Right renal pelvis (tissue), 4 donors: ENCODE data around the gene MYH14. TPM values are rescaled to one million over a fixed set of nuclear protein-coding genes. Genes with fewer than 3 reads are reported as not detected.

Experiments
- DNase-seq, 4 donors: peaks; one replicate each; pipeline ENCODE4 v3.0.0-alpha.2; 2013; ENCODE audit warnings: low read depth in 4 of 4, low spot score in 3 of 4, missing footprints in 1 of 4
- polyA plus RNA-seq, 4 donors: library from polyadenylated mRNA; unstranded; fragments of 120-200 nt; gene quantifications; one replicate each; pipeline ENCODE4 v1.2.1, GENCODE V29; 2013; ENCODE audit not compliant: insufficient read length in 4 of 4

Gene MYH14
- polyA plus RNA-seq, 4 donors: 20.2 to 31.6 (median 21.9) TPM

- DNase-seq: no peak
These were observed 48.9 kb downstream of the MYH14 start for GRCh38 chr19:50252111-50252886.

- DNase-seq: no peak
These were observed 49.5 kb downstream of the MYH14 start for GRCh38 chr19:50252887-50253268.

GRCh38 chr19:50255115-50255514 is 51.7 kb downstream of the MYH14 start:
- DNase-seq: no peak

GRCh38 chr19:50257141-50257540 is 53.7 kb downstream of the MYH14 start:
- DNase-seq: no peak

GRCh38 chr19:50258918-50259372 is 55.5 kb downstream of the MYH14 start:
- no peak for DNase-seq

GRCh38 chr19:50261446-50261970 is 58.1 kb downstream of the MYH14 start:
- no peak for DNase-seq

- no peak for DNase-seq
These were observed 59.8 kb downstream of the MYH14 start for GRCh38 chr19:50263176-50263575.

- DNase-seq: no peak
These were observed 61.2 kb downstream of the MYH14 start for GRCh38 chr19:50264483-50265186.

GRCh38 chr19:50266041-50266440 is 62.6 kb downstream of the MYH14 start:
- no peak for DNase-seq

- DNase-seq: no peak
These were observed 63.5 kb downstream of the MYH14 start for GRCh38 chr19:50266896-50267295.

GRCh38 chr19:50268041-50268440 is 64.6 kb downstream of the MYH14 start:
- no peak for DNase-seq

GRCh38 chr19:50268501-50268900 is 65.1 kb downstream of the MYH14 start:
- no peak for DNase-seq

- DNase-seq: no peak
These were observed 66.2 kb downstream of the MYH14 start for GRCh38 chr19:50269653-50270052.

- no peak for DNase-seq
These were observed 69.0 kb downstream of the MYH14 start for GRCh38 chr19:50272263-50272897.

GRCh38 chr19:50273821-50274220 is 70.4 kb downstream of the MYH14 start:
- no peak for DNase-seq

- DNase-seq: no peak
These were observed 72.4 kb downstream of the MYH14 start for GRCh38 chr19:50275577-50276368.

- no peak for DNase-seq
These were observed 73.1 kb downstream of the MYH14 start for GRCh38 chr19:50276370-50277063.

GRCh38 chr19:50277966-50278580 is 74.7 kb downstream of the MYH14 start:
- DNase-seq: no peak

GRCh38 chr19:50280074-50280473 is 76.7 kb downstream of the MYH14 start:
- DNase-seq: no peak
